Measurements from ENCODE around the gene MRPS9.

DNA sequence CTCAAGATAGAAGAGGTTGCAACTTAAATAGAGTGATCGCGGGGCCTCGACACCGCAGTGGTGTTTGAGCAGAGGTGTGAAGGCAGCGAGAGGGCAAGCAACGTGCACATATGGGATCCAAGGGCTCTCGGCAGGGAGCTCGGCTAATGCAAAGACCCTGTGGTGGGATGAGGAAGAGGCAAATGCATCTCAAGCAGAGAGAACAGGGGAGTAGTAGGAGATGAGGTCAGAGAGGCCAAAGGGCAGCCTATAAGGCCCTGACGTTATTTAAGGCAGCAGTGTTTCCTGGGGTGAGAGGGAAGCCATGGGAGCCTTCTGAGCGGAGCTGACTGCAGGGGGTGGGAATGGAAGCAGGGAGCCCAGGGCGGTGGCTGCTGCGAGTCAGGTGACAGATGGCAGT, 74.5 kb downstream of the MRPS9 start:
- TF ChIP-seq POLR2A (IDR thresholded peaks at IDR 0.05; ENCODE audit: low read depth, low read length) (no peak), POLR2AphosphoS5 (IDR thresholded peaks at IDR 0.05; ENCODE audit: low read depth, low read length) (no peak), SPI1 (IDR thresholded peaks at IDR 0.05; ENCODE audit: low read depth, low read length) (no peak), TAF1 (IDR thresholded peaks at IDR 0.05; ENCODE audit: low read depth, low read length) (no peak), POU2F2 (IDR thresholded peaks at IDR 0.05; ENCODE audit: low read depth, low read length) (no peak), PAX5 (IDR thresholded peaks at IDR 0.05; ENCODE audit: insufficient read depth, low read length, severe bottlenecking) (no peak)

Data from GM12891 (cell line).